Activated CD4-positive, alpha-beta memory T cell treated with anti-CD3 and anti-CD28 coated beads, Interleukin-2, amount 10 ng/mL, durations not matched to agents 7 days and 5 days (primary cell): Measurements from ENCODE around the gene RIMOC1. TPM values are rescaled to one million over a fixed set of nuclear protein-coding genes. Genes with fewer than 3 reads are reported as not detected.

Experiments used
- CTCF ChIA-PET: fragments of 350-600 bp; sonication (Branson Sonifier 250); formaldehyde crosslinking; loops from one replicate; lab custom pipeline; 2021; ENCODE audit warnings: antibody characterized with exemption, inconsistent platforms; lab: Charles Lee
- POLR2A ChIA-PET: fragments of 350-600 bp; sonication (Branson Sonifier 250); formaldehyde crosslinking; loops from one replicate; lab custom pipeline; 2021; ENCODE audit warnings: antibody characterized with exemption; lab: Charles Lee
- DNase-seq: peaks from one replicate; pipeline ENCODE4 v3.0.0-alpha.2; 2020
- H3K27ac Mint-ChIP-seq: one replicate; pipeline ENCODE4 v1.8.0; 2021; ENCODE audit warnings: mild to moderate bottlenecking, mixed read lengths
- H3K27me3 Mint-ChIP-seq: one replicate; pipeline ENCODE4 v1.8.0; 2021; ENCODE audit warnings: mixed read lengths
- H3K36me3 Mint-ChIP-seq: one replicate; pipeline ENCODE4 v1.8.0; 2021; ENCODE audit warnings: low read depth, mixed read lengths
- H3K4me1 Mint-ChIP-seq: one replicate; pipeline ENCODE4 v1.8.0; 2021; ENCODE audit warnings: mixed read lengths
- H3K4me3 Mint-ChIP-seq: one replicate; pipeline ENCODE4 v1.8.0; 2021; ENCODE audit warnings: mild to moderate bottlenecking, mixed read lengths
- H3K9me3 Mint-ChIP-seq: one replicate; pipeline ENCODE4 v1.8.0; 2021; ENCODE audit warnings: mixed read lengths
- total RNA-seq, 2 experiments: library from RNA; stranded (reverse); gene quantifications; one replicate each; pipeline ENCODE4 v1.2.3, GENCODE V29; 2021

RIMOC1 gene, protein sequence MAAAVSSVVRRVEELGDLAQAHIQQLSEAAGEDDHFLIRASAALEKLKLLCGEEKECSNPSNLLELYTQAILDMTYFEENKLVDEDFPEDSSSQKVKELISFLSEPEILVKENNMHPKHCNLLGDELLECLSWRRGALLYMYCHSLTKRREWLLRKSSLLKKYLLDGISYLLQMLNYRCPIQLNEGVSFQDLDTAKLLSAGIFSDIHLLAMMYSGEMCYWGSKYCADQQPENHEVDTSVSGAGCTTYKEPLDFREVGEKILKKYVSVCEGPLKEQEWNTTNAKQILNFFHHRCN
- 10 to 100 TPM; 28.5 to 29.0 TPM for total RNA-seq

DNA sequence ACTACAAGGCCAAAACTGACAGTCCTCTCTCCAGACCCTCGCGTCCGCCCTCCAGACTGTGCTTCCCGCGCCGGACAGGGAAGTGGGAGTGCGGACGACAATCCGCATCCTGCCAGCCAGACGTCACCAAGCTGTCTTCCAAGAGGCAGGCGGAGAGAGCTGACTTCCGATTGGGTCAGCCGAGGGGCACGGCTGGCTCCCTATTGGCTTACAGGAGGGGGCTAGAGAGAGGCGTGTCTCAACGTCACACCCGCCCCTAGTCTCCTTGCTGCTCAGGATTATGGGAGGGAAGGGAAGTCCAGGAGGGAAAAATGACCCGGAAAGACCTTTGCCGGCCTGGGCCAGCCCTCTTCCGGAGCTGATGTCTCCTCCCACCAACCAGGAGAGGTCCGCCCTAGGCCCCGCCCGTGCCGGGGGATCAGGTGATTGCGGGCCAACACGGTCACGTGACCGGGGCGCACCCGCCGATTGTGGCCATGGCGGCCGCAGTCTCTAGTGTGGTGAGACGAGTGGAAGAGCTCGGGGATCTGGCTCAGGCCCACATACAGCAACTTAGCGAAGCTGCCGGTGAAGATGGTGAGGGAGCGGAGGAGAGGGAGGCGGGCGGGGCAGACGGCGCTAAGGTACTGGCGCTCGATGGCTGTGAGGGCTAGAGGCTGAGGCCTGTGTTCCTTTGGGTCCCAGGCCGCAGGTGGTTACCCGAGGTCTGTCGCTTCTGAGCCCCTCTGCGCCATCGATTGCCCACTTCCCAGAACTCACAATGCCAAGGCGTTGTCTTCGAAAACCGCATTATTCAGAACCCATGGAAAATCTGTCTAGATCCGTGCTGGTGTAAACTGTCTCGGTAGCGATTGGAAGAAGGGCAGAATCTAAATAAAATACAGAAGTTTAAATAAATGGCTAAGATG, at the start of gene RIMOC1:
TSS of gene RIMOC1 (plus strand) at position 453 of the 908 bp plus-strand sequence. CDS start at position 477, 24 bp downstream.
- peak; percentile 99 for DNase-seq
- H3K27ac Mint-ChIP-seq: peak within 1 kb of the TSS; percentile 98
- H3K9me3 Mint-ChIP-seq: no peaks in the 10 kb centered on the region
- H3K4me1 Mint-ChIP-seq: peaks cover 57% of the 10 kb centered on the region
- POLR2A ChIA-PET: interaction anchor here (1.1 to 2.9 kb wide), 20 partner anchors 9 to 1611 kb away, joined by 3 to 61 read pairs (median 9); partner anchors contain the start of genes C5orf34, FBXO4 and OXCT1
- H3K36me3 Mint-ChIP-seq: peaks cover 40% of the 10 kb centered on the region
- H3K4me3 Mint-ChIP-seq: peak within 1 kb of the TSS; percentile 100
- CTCF ChIA-PET: interaction anchor here (0.6 to 2.0 kb wide), 12 partner anchors 11 to 1139 kb away, joined by 3 to 16 read pairs (median 5); partner anchors contain the start of genes FBXO4 and OXCT1
- H3K27me3 Mint-ChIP-seq: peaks cover 6% of the 10 kb centered on the region

DNA sequence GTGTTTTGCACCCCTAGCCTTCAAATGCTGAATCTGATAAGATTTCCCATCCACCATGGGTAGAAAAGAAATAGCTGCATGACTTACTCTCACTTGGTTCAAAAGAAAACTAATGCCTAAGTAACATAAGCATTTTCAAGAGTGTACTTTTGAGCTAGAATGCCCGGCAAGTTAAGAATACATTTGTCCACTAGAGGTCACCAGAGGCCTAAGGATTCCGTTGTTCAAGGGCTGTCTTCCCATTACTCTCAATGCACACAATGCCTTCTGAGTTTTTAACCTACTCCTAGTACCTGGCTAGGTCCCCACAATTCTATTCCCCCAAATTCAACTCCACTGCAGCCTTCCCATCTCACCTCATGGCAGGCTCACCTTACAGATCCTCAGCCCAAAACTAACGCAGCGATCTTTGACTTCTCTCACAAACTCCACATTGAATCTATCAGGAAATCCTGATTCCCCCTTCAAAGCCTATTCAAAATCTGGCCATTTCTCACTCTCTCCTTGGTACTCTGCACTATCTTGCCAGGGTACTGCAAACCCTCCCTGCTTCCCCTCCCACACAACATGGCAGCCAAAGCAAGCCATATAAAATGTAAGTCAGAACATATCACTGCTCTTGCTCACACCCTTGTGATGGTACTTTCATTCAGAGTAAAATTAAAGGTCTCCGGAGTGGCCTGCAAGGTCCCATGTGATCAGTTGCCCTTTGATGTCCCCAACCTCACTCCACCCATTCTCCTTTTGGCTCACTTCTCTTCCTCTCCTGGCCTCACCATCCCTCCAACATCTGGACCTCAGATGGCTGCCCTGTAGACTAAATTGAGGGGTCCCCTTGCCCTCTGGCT, 47.3 kb upstream of the RIMOC1 start:
- peak; percentile 54 for DNase-seq
- POLR2A ChIA-PET: interaction anchor here (1.1 to 1.5 kb wide), 5 partner anchors 13 to 200 kb away, joined by 3 to 9 read pairs (median 3); partner anchors contain the start of genes FBXO4 and RIMOC1
- CTCF ChIA-PET: interaction anchor here (0.7 to 8.1 kb wide), 21 partner anchors 9 to 726 kb away, joined by 3 to 153 read pairs (median 4); partner anchors contain the start of genes FBXO4 and RIMOC1

DNA sequence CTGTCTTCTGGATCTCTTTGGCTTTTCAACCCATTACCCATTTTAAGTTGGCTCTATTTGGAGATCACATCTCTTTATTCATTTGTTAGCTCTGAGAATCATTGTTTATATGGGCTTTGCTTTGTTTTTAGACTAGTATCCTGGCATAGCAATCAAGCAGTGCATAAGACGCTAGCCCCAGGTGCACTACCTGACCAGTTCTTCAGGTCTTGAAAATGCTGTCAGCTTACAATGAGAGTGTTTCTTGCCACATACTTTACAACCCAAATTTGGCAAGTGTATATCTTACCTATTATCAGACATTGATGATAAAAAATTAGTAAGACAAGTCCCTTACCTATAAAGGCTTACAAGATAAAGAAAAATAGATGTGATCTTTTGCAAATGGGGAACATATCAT, 46.2 kb upstream of the RIMOC1 start:
- peaks cover 17% of the 10 kb centered on the region for H3K4me1 Mint-ChIP-seq
- POLR2A ChIA-PET: interaction anchor here (1.0 to 2.0 kb wide), 2 partner anchors 12 to 67 kb away, joined by 7 to 11 read pairs; partner anchors contain the start of genes FBXO4 and OXCT1

More for the DNA sequence above, 47.3 kb upstream of the RIMOC1 start:
- H3K36me3 Mint-ChIP-seq: peaks cover 49% of the 10 kb centered on the region
- H3K27me3 Mint-ChIP-seq: no peaks in the 10 kb centered on the region
- no peaks in the 10 kb centered on the region for H3K9me3 Mint-ChIP-seq
- H3K4me1 Mint-ChIP-seq: peaks cover 18% of the 10 kb centered on the region
- no peak overlapping the region for H3K4me3 Mint-ChIP-seq
- H3K27ac Mint-ChIP-seq: no peak overlapping the region

DNA sequence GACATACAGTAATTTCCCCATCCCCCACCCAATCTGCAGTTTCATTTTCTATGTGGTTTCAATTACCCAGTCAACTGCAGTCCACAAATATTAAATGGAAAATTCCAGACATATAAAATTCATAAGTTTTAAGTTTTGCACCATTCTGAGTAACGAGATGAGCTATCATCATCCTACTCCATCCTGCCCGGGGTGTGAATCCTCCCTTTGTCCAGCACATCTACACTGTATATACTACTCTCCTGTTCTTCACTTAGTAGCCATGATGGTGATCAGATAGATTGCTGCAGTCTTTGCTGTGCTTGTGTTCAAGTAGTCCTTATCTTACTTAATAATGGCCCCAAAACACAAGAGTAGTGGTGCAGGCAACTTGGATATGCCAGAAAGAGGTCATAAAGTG, 45.3 kb upstream of the RIMOC1 start:
- ChIA-PET POLR2A (interaction anchor here (1.0 to 2.0 kb wide), 3 partner anchors 12 to 66 kb away, joined by 5 to 11 read pairs (median 7); partner anchors contain the start of genes FBXO4, OXCT1 and RIMOC1), CTCF (interaction anchor here (0.5 to 8.1 kb wide), 5 partner anchors 9 to 1031 kb away, joined by 3 to 153 read pairs (median 11); partner anchors contain the start of gene FBXO4)
- Mint-ChIP-seq H3K36me3 (peaks cover 38% of the 10 kb centered on the region), H3K9me3 (no peaks in the 10 kb centered on the region), H3K4me3 (no peak overlapping the region), H3K4me1 (peaks cover 21% of the 10 kb centered on the region), H3K27me3 (no peaks in the 10 kb centered on the region), H3K27ac (peak overlapping the region; percentile 33)
- no peak for DNase-seq

More for the DNA sequence above, 46.2 kb upstream of the RIMOC1 start:
- DNase-seq: no peak
- CTCF ChIA-PET: interaction anchor here (1.0 to 8.1 kb wide), 4 partner anchors 10 to 199 kb away, joined by 3 to 153 read pairs (median 15); partner anchors contain the start of genes FBXO4 and RIMOC1
- no peaks in the 10 kb centered on the region for H3K27me3 Mint-ChIP-seq
- no peak overlapping the region for H3K4me3 Mint-ChIP-seq
- no peaks in the 10 kb centered on the region for H3K9me3 Mint-ChIP-seq
- peaks cover 41% of the 10 kb centered on the region for H3K36me3 Mint-ChIP-seq
- H3K27ac Mint-ChIP-seq: no peak overlapping the region

DNA sequence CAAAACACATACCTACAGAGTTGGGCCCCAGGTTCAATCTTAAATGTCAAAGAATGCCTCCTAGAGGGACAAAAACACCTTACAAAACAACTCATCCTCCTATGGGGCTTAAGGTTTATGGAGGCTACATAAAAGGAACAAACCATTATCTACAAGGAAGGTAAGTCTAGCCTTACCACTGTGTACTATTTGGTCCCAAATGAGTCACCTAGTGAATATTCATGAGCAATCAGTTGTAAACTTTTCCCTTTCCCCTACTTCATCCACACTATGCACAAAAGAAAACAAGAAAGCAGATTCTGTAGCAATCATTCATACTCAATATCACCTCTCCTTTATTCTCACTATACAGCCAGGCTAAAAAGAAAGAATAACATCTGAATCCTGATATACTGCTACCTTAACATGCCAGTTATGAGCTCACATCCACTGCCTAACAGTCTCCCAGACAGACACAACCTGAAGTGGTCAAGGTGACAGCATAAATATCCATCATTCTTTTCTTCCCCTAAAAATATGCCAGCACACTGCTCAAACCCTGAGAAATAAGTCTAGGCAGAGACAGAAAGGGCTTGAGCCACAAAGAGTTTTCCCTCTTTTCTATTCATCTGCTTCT, 40.2 kb upstream of the RIMOC1 start:
- CTCF ChIA-PET: interaction anchor here (1.6 to 3.1 kb wide), 3 partner anchors 8 to 194 kb away, joined by 4 to 20 read pairs (median 8); partner anchors contain the start of gene FBXO4
- POLR2A ChIA-PET: interaction anchor here (1.7 to 2.7 kb wide), 2 partner anchors 40 to 61 kb away, joined by 8 to 15 read pairs; partner anchors contain the start of genes FBXO4 and RIMOC1
- Mint-ChIP-seq H3K27me3 (no peaks in the 10 kb centered on the region), H3K9me3 (no peaks in the 10 kb centered on the region), H3K36me3 (peaks cover 41% of the 10 kb centered on the region), H3K4me1 (peaks cover 60% of the 10 kb centered on the region), H3K27ac (peak overlapping the region; percentile 2), H3K4me3 (no peak overlapping the region)
- no peak for DNase-seq

DNA sequence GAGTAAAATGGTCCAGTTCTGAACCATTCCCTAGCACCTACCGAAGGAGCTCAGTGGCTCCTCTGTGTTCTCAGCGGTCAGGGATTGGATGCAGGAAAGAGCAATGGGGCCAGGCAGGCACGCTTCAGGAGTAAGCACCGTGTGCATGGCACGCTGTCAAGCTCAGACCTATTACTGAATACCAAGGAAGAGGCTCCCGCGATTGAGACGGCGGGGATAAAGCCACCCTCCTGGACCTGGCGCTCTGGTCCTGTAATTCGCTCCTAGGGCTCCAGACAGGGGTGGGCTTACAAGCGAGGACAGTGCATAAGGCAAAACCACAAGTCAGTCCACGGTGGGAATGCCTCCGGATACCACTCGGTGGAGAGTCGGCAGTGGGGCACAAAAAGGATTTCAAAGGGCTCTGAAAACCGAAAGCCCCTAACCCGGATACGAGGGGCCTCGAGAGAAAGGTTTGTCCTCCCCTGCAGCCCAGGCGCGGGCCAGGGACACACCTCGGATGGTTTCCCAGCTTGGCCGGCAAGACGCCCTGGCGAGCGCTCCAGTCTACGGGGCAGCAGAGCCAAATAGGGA, 34.9 kb upstream of the RIMOC1 start:
- H3K9me3 Mint-ChIP-seq: no peaks in the 10 kb centered on the region
- peaks cover 57% of the 10 kb centered on the region for H3K4me1 Mint-ChIP-seq
- H3K27me3 Mint-ChIP-seq: no peaks in the 10 kb centered on the region
- H3K36me3 Mint-ChIP-seq: peaks cover 28% of the 10 kb centered on the region
- ChIA-PET CTCF (interaction anchor here (1.3 to 2.3 kb wide), 3 partner anchors 12 to 57 kb away, joined by 4 to 19 read pairs (median 5); no protein-coding TSS in a partner anchor), POLR2A (interaction anchor here (0.9 to 4.2 kb wide), 8 partner anchors 13 to 1173 kb away, joined by 3 to 50 read pairs (median 3); partner anchors contain the start of genes FBXO4 and RIMOC1)
- peak overlapping the region; percentile 86 for H3K27ac Mint-ChIP-seq
- DNase-seq: peak; percentile 31
- peak overlapping the region; percentile 90 for H3K4me3 Mint-ChIP-seq

DNA sequence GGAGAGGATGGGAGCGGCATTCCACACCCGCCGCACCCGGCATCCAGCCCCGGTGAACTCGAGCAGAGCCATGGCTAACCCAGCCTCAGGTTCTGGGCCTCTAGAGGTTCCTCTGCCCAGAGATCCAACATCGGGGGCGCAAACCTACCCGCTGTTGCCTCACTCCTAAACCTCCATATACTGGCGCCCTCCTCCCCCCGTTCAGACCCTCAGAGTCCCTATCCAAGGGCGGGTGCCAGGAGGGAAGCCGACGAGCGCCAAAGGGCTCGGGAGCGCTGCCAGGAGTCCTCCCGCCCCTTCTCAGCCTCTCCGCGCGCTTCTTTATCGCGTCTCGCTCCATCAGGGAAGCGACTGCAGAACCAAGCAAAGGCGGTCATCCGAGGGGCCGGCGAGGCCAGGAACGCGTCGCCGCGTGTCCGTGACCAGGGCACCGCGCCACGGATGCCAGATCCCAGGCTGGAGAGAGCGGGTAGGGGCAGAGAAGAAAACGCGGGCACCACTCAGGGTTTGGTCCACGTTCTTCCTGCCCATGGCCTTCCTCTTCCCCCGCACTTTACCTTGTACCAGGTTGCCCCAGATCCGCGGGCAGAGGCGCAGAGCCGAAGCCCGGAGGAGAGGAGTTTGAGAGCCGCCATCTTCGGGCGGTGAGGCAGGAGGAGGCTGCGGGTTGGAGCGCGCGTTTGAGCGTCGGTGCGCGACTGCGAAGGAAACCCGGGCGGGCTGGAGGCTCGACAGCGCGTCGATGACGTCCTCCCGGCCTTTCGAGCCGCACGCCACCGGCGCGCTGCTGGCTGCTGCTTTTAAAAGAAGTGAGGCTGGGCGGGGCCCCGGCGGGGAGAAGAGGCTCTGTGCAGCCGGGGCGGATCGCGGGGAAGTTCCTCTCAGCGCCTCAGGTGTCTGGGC, 34.2 kb upstream of the RIMOC1 start, which contains the start of gene OXCT1:
TSS of gene OXCT1 (minus strand) at position 702 of the 903 bp plus-strand sequence. CDS start at position 635, 67 bp downstream.
- Mint-ChIP-seq H3K9me3 (no peaks in the 10 kb centered on the region), H3K4me1 (peaks cover 56% of the 10 kb centered on the region)

DNA sequence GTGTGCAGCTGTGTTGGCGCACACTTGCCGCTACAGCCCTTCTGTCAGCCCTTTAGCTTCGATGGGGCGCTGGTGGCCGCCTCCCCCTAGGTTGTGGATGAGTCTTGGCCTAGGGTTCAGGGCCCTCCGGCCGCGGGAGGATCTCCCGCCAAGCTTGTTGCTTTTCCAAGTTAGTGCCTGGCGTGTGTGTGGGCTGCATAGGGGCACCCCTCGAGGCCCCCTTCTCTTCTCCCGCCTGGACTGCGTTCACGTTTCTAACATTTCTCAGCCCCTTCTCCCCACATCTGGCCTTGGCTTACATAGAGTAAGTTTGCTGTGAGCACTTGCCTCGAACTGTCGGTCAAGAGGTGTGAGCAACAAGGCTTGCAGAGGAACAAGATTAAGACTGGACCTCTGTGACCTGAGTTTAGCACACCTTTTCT, 33.5 kb upstream of the RIMOC1 start:
- peaks cover 54% of the 10 kb centered on the region for H3K4me1 Mint-ChIP-seq
- POLR2A ChIA-PET: interaction anchor here (0.9 to 3.8 kb wide), 11 partner anchors 9 to 1123 kb away, joined by 3 to 50 read pairs (median 5); partner anchors contain the start of genes FBXO4 and RIMOC1
- no peaks in the 10 kb centered on the region for H3K27me3 Mint-ChIP-seq

More for the DNA sequence above, 34.2 kb upstream of the RIMOC1 start, which contains the start of gene OXCT1:
- DNase-seq: peak; percentile 95
- Mint-ChIP-seq H3K4me3 (peak within 1 kb of the TSS; percentile 90), H3K27me3 (no peaks in the 10 kb centered on the region), H3K36me3 (peaks cover 28% of the 10 kb centered on the region), H3K27ac (peak within 1 kb of the TSS; percentile 86)
- ChIA-PET CTCF (interaction anchor here (1.0 to 1.1 kb wide), 3 partner anchors 35 to 187 kb away, joined by 3 to 7 read pairs (median 6); partner anchors contain the start of genes FBXO4 and RIMOC1), POLR2A (interaction anchor here (0.9 to 4.2 kb wide), 13 partner anchors 8 to 1124 kb away, joined by 3 to 50 read pairs (median 5); partner anchors contain the start of genes FBXO4 and RIMOC1)

DNA sequence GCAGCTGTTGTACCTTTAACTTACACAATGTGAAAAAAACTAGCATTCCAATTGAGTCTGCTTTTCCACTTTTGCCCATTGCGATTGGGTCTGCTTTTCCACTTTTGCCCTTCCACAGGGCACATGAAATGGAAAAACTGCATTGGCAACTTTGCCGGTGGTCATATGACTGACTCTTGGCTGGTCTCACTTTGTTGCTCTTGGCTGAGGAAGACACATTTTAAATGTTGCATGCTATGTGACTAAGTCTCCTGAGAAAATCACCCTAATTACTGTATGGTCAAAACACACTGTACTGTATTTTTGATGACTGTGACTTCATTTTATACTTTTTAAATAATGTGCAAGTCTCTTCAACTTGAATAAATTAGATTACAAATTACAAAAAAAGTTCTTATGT, 32.3 kb upstream of the RIMOC1 start:
- H3K27me3 Mint-ChIP-seq: no peaks in the 10 kb centered on the region
- ChIA-PET POLR2A (interaction anchor here (3.8 kb wide), 1 partner anchor 33 kb away, joined by 50 read pairs; the partner anchor contains the start of gene RIMOC1), CTCF (no interaction called here)
- peaks cover 44% of the 10 kb centered on the region for H3K4me1 Mint-ChIP-seq
- no peak for DNase-seq
- no peak overlapping the region for H3K4me3 Mint-ChIP-seq
- H3K36me3 Mint-ChIP-seq: peaks cover 18% of the 10 kb centered on the region
- no peaks in the 10 kb centered on the region for H3K9me3 Mint-ChIP-seq
- no peak overlapping the region for H3K27ac Mint-ChIP-seq

More for the DNA sequence above, 33.5 kb upstream of the RIMOC1 start:
- Mint-ChIP-seq H3K27ac (peak overlapping the region; percentile 86), H3K36me3 (peaks cover 27% of the 10 kb centered on the region), H3K9me3 (no peaks in the 10 kb centered on the region), H3K4me3 (peak overlapping the region; percentile 90)
- CTCF ChIA-PET: interaction anchor here (1.0 to 1.1 kb wide), 3 partner anchors 34 to 187 kb away, joined by 3 to 7 read pairs (median 6); partner anchors contain the start of genes FBXO4 and RIMOC1
- no peak for DNase-seq
